HCEC 1CT (cell line): ENCODE results near the gene PASD1.
"Not testable (repeated sequence)": the region's sequence is repeated elsewhere in the genome, so short reads cannot be mapped to it uniquely, and the experiment has no call there.

Source experiments
- DNase-seq: peaks from one replicate; pipeline ENCODE4 v3.0.0-alpha.2; 2017

Gene PASD1

GRCh38 chrX:151563449-151563848, at the start of gene PASD1:
PASD1 (plus strand) TSS chrX:151563675; CDS start chrX:151601554, 37,879 bp downstream.
- DNase-seq, result no peak

GRCh38 chrX:151515237-151515636, 48.2 kb upstream of the PASD1 start:
- no peak for DNase-seq

- DNase-seq, result no peak
Measured at GRCh38 chrX:151516538-151517187, 46.8 kb upstream of the PASD1 start.

DNA sequence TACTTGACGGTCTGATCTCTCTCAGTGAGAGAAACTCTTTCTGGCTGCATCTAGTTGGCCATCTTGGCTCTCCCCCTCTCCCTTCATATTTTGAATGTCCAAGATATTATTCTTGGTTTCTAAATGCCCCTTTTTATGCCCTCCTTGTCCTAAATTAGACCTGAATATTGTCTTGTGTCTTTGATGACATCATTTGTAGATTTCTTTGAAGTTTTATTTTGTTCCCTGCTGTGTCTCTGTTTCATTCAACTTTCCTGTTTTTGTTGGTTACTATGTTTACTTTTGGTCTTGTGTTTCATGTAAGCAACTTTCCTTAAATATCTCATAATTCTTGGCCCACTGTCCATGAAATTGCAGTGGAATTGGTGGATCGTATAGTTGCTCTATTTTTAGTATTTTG, 46.1 kb upstream of the PASD1 start:
- no peak for DNase-seq

DNA sequence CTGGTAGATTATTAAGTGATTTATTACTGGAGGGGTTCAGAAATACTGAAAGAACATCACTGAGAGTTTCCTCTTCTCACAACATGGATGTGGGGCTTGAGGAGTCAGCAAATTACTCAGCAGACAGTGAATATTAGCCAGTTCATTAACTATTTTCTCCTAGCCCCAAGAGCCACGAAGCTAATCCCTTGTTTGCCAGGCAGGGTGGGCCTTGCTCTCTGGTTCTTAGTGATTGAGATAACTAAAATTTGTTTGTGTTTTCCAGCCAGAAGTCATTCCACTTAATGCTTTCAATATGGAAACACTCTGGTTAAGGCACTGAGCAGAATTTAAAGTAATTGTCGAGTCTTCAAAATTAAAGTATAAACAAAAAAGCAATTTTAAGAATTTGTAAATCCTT, 40.1 kb upstream of the PASD1 start:
- DNase-seq, result no peak

DNA sequence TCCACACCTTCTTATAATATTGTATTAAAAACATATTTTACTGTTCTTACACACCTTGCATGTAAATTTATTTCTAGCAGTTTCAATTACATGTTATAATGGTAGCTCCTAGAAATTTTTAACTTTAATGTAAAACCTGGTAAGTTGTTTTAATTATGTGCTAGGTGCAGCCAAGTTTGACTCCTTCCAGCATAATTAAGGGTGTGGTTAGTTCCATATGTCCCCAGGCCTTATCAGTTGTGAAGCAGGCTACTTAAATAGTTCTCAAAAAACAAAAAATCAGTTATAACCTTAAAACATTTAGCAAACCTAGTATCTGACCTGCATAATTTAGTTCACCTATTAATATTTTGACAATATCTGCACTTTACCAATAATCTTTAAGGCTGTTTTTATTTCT, 26.9 kb upstream of the PASD1 start:
- DNase-seq, result no peak

DNA sequence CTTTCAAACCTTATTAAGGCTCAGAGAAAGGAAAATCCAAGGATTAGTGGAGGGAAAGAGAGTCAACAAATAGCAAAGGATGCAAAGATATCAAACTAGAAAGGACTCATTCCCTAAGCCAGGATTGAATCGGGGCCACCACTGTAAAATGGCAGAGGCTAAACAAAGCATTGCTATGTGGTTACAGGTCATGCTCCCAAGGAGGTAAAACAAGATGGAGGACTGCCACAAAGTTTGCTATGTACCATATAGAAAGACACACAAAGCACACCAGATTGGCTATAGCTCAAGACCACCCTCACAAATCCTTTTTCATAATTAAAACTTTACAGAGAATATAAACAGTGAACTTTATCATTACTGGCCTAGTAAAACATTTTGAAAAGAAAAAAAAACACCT, 25.9 kb upstream of the PASD1 start:
- no peak for DNase-seq

DNA sequence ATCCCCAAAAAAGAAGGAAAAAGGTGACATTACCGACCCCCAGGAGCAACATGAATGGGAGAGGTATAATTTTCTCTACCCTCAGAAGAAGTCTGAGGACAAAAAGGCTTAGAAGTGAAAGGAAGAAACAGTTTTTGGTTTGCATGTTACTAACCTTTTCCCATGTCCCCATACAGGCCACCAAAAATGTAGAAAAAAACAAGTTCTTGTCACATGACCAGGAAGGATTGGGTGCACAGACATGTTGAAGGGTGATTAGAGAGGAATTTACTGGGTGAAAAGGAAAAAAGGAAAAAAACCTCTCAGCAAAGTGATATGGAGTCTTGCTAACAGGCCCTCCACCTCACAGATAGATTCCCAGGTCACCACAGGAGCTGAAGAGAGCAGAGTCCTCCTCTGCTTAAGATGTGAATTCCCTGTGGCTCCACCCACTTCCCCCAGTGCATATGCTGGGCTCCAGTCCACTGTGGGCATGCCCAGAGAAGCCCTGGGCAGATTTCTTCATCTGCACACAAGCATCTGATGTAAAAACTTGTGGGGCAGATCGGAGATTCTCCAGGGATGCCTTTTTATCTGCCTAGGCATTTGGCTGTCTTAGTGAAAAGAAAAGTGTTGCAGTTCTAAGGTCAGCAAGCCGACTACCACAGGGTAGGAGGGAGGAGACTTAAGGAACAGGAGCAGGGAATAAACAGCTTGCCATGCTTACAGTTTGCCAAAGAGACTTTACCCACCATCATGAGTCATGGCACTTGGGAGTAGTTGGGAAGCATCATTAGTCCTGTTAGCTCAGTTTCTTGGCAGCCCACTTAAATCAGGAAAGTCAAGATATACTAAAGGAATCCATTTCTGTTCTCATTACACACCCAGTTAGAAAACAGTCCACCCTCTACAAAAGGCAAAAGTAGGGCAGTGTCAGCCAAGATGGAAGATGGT, 25.0 kb upstream of the PASD1 start:
- no peak for DNase-seq

- DNase-seq, result no peak
Measured at GRCh38 chrX:151543706-151544105, 19.8 kb upstream of the PASD1 start.

DNA sequence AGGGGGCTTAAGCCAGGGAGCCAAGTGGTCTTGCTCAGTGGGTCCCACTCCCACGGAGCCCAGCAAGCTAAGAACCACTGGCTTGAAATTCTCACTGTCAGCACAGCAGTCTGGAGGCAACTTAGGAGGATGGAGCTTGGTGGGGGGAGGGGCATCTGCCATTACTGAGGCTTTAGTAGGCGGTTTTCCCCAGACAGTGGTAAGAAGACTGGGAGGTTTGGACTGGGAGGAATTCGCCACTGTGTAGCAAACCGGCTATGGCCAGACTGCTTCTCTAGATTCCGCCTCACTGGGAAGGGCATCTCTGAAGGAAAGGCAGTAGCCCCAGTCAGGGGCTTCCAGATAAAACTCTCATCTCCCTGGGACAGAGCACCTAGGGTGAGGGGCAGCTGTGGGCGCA, 17.2 kb upstream of the PASD1 start:
- not testable (repeated sequence) for DNase-seq

GRCh38 chrX:151551176-151551575, 12.3 kb upstream of the PASD1 start:
- DNase-seq, result not testable (repeated sequence)

- DNase-seq, result no peak
Measured at GRCh38 chrX:151552743-151553142, 10.7 kb upstream of the PASD1 start.

GRCh38 chrX:151555301-151555700, 8.2 kb upstream of the PASD1 start:
- DNase-seq, result not testable (repeated sequence)

GRCh38 chrX:151562485-151562884, 990 bp upstream of the PASD1 start:
- DNase-seq, result not testable (repeated sequence)

DNA sequence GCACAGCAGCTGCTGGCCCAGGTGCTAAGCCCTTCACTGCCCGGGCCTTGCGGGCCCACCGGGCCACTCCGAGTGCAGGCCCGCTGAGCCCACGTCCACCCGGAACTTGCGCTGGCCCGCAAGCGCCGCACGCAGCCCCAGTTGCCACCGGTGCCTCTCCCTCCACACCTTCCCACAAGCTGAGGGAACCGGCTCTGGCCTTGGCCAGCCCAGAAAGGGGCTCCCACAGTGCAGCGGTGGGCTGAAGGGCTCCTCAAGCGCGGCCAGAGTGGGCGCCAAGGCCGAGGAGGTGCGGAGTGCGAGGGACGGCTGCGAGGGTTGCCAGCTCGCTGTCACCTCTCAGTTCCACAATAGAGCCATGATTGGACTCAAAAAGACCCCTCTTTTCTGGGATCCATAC, 472 bp upstream of the PASD1 start:
- not testable (repeated sequence) for DNase-seq

DNA sequence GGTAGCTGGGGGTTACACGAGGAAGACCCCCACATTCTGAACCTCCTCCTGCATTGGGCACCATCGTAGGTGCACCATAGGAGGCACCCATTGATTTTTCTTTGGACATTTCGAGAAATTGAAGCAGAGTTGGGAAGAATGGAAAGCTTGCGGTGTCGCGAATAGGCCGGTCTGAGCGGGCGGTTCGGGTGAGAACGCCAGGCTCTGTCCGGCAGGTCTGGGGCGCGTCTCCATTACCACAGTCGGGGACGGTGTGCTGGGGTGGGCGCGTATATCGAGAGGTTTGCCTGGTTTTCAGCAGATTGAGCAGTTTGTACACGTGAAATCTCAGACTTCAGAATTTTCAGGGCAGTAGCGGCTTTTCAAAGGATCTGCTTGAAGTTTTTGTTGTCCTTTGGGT, 560 bp downstream of the PASD1 start:
- DNase-seq, result no peak

GRCh38 chrX:151566872-151567271, 3.4 kb downstream of the PASD1 start:
- not testable (repeated sequence) for DNase-seq

GRCh38 chrX:151570561-151570960, 7.1 kb downstream of the PASD1 start:
- no peak for DNase-seq

DNA sequence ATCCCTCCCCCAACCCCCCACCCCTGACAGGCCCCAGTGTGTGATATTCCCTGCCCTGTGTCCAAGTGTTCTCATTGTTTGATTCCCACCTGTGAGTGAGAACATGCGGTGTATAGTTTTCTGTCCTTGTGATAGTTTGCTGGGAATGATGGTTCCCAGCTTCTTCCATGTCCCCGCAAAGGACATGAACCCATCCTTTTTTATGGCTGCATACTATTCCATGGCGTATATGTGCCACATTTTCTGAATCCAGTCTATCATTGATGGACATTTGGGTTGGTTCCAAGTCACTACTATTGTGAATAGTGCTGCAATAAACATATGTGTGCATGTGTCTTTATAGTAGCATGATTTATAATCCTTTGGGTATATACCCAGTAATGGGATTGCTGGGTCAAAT, 29.9 kb downstream of the PASD1 start:
- DNase-seq, result not testable (repeated sequence)

GRCh38 chrX:151596282-151596681, 32.8 kb downstream of the PASD1 start:
- DNase-seq, result no peak

GRCh38 chrX:151604931-151605330, 41.5 kb downstream of the PASD1 start:
- DNase-seq, result no peak

DNA sequence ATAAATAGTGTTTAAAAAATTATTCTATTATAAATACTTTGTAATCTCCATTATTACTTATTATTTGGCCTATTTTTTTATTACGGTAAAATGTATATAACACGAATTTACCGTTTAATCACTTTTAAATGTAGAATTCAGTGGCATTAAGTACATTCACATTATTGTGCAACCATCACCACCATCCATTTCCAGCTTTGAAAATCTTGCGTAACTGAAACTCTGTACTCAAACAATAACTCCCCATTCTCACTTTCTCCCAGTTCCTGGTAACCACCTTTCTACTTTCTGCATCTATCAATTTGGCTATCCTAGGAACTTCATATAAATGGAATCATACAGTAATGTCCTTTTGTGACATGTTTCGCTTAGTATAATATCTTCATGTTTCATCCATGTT, 45.7 kb downstream of the PASD1 start:
- no peak for DNase-seq

DNA sequence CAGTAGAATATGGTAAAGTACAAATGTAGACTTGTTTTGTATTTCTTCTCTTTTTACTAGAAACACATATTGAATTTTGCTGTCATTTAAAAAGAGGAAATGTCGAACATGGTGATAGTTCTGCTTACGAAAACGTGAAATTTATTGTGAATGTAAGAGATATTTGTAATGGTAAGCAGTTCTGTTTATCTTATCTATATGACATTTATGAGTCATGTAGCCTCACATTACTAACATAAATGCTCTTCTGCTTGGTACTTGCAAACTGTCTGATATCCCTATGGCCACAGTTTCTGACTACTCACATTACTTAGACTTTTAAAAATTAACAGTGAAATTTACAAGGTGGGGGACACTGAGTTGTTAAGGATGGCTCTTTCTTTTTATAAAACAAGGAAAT, 57.9 kb downstream of the PASD1 start:
- no peak for DNase-seq

- no peak for DNase-seq
Measured at GRCh38 chrX:151624677-151625076, 61.2 kb downstream of the PASD1 start.
